HuH-7 (cell line): ENCODE data around the gene ABAT.

Experiments
- DNase-seq: peaks from one replicate; pipeline ENCODE4 v3.0.0; 2011; ENCODE audit warnings: low spot score

Gene ABAT

GRCh38 chr16:8818504-8819270, 144.3 kb downstream of the ABAT start:
- no peak for DNase-seq

- DNase-seq = no peak
Observed at GRCh38 chr16:8819411-8820034, 145.1 kb downstream of the ABAT start.

DNA sequence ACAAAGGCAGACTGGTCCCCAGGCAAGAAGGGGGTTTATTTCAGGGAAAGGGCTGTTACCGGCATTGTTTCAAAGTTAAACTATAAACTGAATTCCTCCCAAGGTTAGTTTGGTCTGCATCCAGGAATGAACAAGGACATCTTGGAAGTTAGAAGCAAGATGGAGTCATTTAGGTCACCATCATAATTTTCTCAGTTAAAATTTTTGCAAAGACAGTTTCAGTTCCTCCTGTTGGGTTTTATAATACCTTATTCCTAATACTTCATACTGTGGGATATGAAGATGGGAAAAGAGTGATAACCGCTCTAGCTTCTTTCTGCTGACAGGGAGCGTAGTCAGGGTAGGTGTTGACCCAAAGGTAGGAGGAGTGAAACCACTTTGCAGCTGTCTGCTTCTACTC, 148.0 kb downstream of the ABAT start:
- no peak for DNase-seq

- DNase-seq = no peak
Observed at GRCh38 chr16:8826278-8826879, 152.0 kb downstream of the ABAT start.

GRCh38 chr16:8828541-8829165, 154.2 kb downstream of the ABAT start:
- no peak for DNase-seq

- DNase-seq = no peak
Observed at GRCh38 chr16:8831450-8831849, 157.0 kb downstream of the ABAT start.

GRCh38 chr16:8831871-8832716, 157.7 kb downstream of the ABAT start:
- DNase-seq = no peak

- DNase-seq = no peak
Observed at GRCh38 chr16:8832717-8833105, 158.3 kb downstream of the ABAT start.
